Fibroblast of upper back skin (primary cell): ENCODE measurements around the gene UST.

ENCODE experiments used
- DNase-seq: peaks from one replicate; pipeline ENCODE4 v3.0.0-alpha.2; 2013

Gene UST

GRCh38 chr6:148811459-148811858, 64.6 kb downstream of the UST start:
- DNase-seq: no peak

GRCh38 chr6:148814082-148814790, 67.4 kb downstream of the UST start:
- no peak for DNase-seq

- no peak for DNase-seq
Observed at GRCh38 chr6:148814869-148815268, 68.0 kb downstream of the UST start.

GRCh38 chr6:148816117-148816516, 69.3 kb downstream of the UST start:
- no peak for DNase-seq

- DNase-seq: no peak
Observed at GRCh38 chr6:148817689-148818088, 70.9 kb downstream of the UST start.

GRCh38 chr6:148818939-148819575, 72.2 kb downstream of the UST start:
- DNase-seq: peak; percentile 36

GRCh38 chr6:148819852-148820251, 73.0 kb downstream of the UST start:
- no peak for DNase-seq

- no peak for DNase-seq
Observed at GRCh38 chr6:148822819-148823218, 76.0 kb downstream of the UST start.

GRCh38 chr6:148824291-148824690, 77.5 kb downstream of the UST start:
- DNase-seq: no peak

GRCh38 chr6:148824960-148825359, 78.1 kb downstream of the UST start:
- DNase-seq: no peak

- no peak for DNase-seq
Observed at GRCh38 chr6:148825492-148825891, 78.7 kb downstream of the UST start.

- peak; percentile 31 for DNase-seq
Observed at GRCh38 chr6:148827416-148828045, 80.7 kb downstream of the UST start.

GRCh38 chr6:148828047-148828446, 81.2 kb downstream of the UST start:
- no peak for DNase-seq

- DNase-seq: no peak
Observed at GRCh38 chr6:148829415-148830101, 82.7 kb downstream of the UST start.

- no peak for DNase-seq
Observed at GRCh38 chr6:148830614-148831013, 83.8 kb downstream of the UST start.

- DNase-seq: no peak
Observed at GRCh38 chr6:148831064-148831463, 84.2 kb downstream of the UST start.

GRCh38 chr6:148831531-148831930, 84.7 kb downstream of the UST start:
- DNase-seq: peak; percentile 44

- DNase-seq: peak; percentile 91
Observed at GRCh38 chr6:148835920-148836441, 89.2 kb downstream of the UST start.

GRCh38 chr6:148836751-148837150, 89.9 kb downstream of the UST start:
- DNase-seq: peak; percentile 19

GRCh38 chr6:148837941-148838340, 91.1 kb downstream of the UST start:
- DNase-seq: no peak

- no peak for DNase-seq
Observed at GRCh38 chr6:148839044-148839443, 92.2 kb downstream of the UST start.

GRCh38 chr6:148840256-148840655, 93.4 kb downstream of the UST start:
- DNase-seq: no peak

GRCh38 chr6:148842296-148843019, 95.6 kb downstream of the UST start:
- DNase-seq: no peak
